Progenitor cell of endocrine pancreas (in vitro differentiated cells): ENCODE data around the gene UBE3C. TPM values are rescaled to one million over a fixed set of nuclear protein-coding genes. Genes with fewer than 3 reads are reported as not detected.
A peak's percentile ranks its signal among the peaks of the same experiment; 100 is the strongest.

Experiments
- DNase-seq: peaks from one replicate; pipeline ENCODE4 v3.0.0; 2021; ENCODE audit warnings: low spot score; ENCODE audit not compliant: unreplicated experiment
- H3K27ac Mint-ChIP-seq: 2 replicates; pipeline ENCODE4 v1.8.0; 2021; ENCODE audit warnings: mild to moderate bottlenecking, moderate library complexity, mixed read lengths
- H3K27me3 Mint-ChIP-seq: 2 replicates; pipeline ENCODE4 v1.8.0; 2021; ENCODE audit warnings: mixed read lengths
- H3K36me3 Mint-ChIP-seq: 2 replicates; pipeline ENCODE4 v1.8.0; 2022; ENCODE audit warnings: mixed read lengths; ENCODE audit not compliant: insufficient read depth
- H3K4me1 Mint-ChIP-seq: 2 replicates; pipeline ENCODE4 v1.8.0; 2021; ENCODE audit warnings: low read depth, mixed read lengths
- H3K4me3 Mint-ChIP-seq: 2 replicates; pipeline ENCODE4 v1.8.0; 2021; ENCODE audit warnings: low read depth, mild to moderate bottlenecking, moderate library complexity, mixed read lengths
- H3K9me3 Mint-ChIP-seq: 2 replicates; pipeline ENCODE4 v1.8.0; 2021; ENCODE audit warnings: low read depth, mixed read lengths
- CTCF ChIP-seq: fragments of 200-600 bp; sonication (generic); IDR thresholded peaks from one replicate; pipeline ENCODE4 v1.5.0; 2021; ENCODE audit warnings: antibody characterized with exemption, mild to moderate bottlenecking; ENCODE audit not compliant: unreplicated experiment
- total RNA-seq: library from RNA; stranded (reverse); gene quantifications from 2 replicates; pipeline ENCODE4 v1.2.1, GENCODE V29; 2021

Gene UBE3C
- total RNA-seq, 1 donor from 2014 or later: 62.5 TPM

DNA sequence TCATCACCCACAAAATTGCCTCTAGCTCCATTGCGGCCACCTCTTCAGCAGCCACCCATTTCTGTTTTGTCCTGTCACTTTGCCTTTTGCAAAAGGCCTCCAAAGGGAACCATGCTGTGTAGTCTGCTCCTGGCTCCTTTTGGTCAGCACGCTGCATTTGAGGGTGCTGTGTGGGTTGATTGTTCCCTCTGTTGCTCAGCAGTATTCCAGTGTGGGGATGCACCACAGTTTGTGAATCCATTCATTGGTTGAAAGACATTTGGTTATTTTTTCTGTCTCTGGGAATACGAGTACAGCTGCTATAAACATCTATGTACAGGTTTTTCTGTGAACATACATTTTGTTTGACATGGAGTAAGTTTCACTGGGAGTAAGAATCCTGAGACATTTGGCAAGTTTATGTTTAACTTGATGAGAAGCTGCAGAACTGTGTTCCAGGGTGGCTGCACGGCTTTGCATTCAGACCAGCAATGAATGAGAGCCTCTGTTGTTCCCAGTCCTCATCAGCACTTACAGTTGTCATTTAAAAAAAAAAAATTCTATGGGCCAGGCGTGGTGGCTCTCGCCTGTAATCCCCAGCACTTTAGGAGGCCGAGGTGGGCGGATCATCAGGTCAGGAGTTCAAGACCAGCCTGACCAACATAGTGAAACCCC is 82.3 kb downstream of the UBE3C start:
- no peaks in the 10 kb centered on the region for H3K27me3 Mint-ChIP-seq
- H3K4me1 Mint-ChIP-seq: no peaks in the 10 kb centered on the region
- DNase-seq: no peak
- peaks cover 24% of the 10 kb centered on the region for H3K36me3 Mint-ChIP-seq
- no peaks in the 10 kb centered on the region for H3K9me3 Mint-ChIP-seq
- H3K27ac Mint-ChIP-seq: no peak overlapping the region
- no peak overlapping the region for H3K4me3 Mint-ChIP-seq
- no peak for TF ChIP-seq CTCF

DNA sequence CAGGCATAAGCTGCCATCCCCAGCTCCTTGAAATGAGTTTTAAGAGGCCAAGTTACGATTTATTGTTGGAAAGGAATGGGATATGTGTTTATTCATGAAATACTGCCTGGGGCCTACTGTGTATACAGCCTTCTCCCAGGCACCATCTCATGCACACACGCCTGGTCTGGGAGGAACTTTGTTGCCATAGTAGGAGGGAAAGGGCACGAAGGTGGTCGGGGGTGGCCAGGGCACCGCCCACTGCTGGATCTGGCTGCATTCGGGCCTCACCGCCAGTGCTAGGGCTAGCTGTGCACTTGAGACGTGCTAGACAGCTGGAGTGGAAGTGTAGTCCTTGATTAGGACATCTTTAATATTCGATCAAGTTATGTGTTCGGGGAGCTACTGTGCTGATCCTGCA is 84.0 kb downstream of the UBE3C start:
- Mint-ChIP-seq H3K36me3 (peaks cover 23% of the 10 kb centered on the region), H3K27ac (peak overlapping the region; percentile 15), H3K4me1 (no peaks in the 10 kb centered on the region), H3K9me3 (no peaks in the 10 kb centered on the region), H3K4me3 (no peak overlapping the region), H3K27me3 (no peaks in the 10 kb centered on the region)
- no peak for TF ChIP-seq CTCF
- DNase-seq: no peak

DNA sequence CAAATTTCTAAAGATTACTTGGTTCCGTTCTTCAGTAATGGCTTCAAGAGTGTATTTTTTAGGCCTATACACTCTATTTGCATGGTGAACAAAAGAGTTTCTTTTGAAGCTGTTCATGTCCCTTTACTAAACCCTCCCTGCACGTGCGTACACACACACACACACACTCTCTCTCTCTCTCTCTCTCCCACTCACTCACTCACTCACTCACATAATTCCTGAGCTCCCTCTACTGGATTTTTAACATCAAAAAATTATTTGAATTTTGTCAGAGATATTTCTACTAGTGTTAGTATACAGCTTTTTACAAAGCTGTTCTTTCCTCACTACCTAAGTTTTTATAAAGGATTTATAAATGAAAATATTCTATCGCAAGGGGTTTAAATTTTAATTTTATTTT is 85.9 kb downstream of the UBE3C start:
- Mint-ChIP-seq H3K4me1 (no peaks in the 10 kb centered on the region), H3K27me3 (no peaks in the 10 kb centered on the region), H3K36me3 (peaks cover 23% of the 10 kb centered on the region), H3K9me3 (no peaks in the 10 kb centered on the region), H3K4me3 (no peak overlapping the region), H3K27ac (no peak overlapping the region)
- no peak for TF ChIP-seq CTCF
- DNase-seq: no peak

- peak; percentile 22 for DNase-seq
- Mint-ChIP-seq H3K9me3 (no peaks in the 10 kb centered on the region), H3K27me3 (no peaks in the 10 kb centered on the region), H3K27ac (no peak overlapping the region), H3K36me3 (peaks cover 31% of the 10 kb centered on the region), H3K4me3 (no peak overlapping the region), H3K4me1 (no peaks in the 10 kb centered on the region)
- peak; percentile 50 for TF ChIP-seq CTCF
These were observed 90.2 kb downstream of the UBE3C start for GRCh38 chr7:157228864-157229422.

- no peaks in the 10 kb centered on the region for H3K4me1 Mint-ChIP-seq
- no peak for TF ChIP-seq CTCF
- no peak overlapping the region for H3K4me3 Mint-ChIP-seq
- H3K27ac Mint-ChIP-seq: no peak overlapping the region
- no peaks in the 10 kb centered on the region for H3K9me3 Mint-ChIP-seq
- H3K36me3 Mint-ChIP-seq: peaks cover 32% of the 10 kb centered on the region
- DNase-seq: no peak
- H3K27me3 Mint-ChIP-seq: no peaks in the 10 kb centered on the region
These were observed 95.0 kb downstream of the UBE3C start for GRCh38 chr7:157233677-157234076.
